Fibroblast of mammary gland (primary cell): Measurements from ENCODE around the gene PDE4B.
A peak's percentile ranks its signal among the peaks of the same experiment; 100 is the strongest.

ENCODE experiments used
- DNase-seq: peaks from one replicate; pipeline ENCODE4 v3.0.0-alpha.2; 2010; ENCODE audit warnings: low read depth
- H3K4me3 ChIP-seq: 2 replicates; pipeline ENCODE4 v1.5.1; 2011; ENCODE audit warnings: low read depth, mild to moderate bottlenecking, low read length, moderate library complexity; ENCODE audit not compliant: control insufficient read depth
- CTCF ChIP-seq: conservative IDR thresholded peaks from 2 replicates; pipeline ENCODE4 v1.5.1; 2011; ENCODE audit warnings: low read depth, low read length, inconsistent platforms; ENCODE audit not compliant: control insufficient read depth, insufficient read depth

PDE4B gene

GRCh38 chr1:66166753-66167152 lies 374.1 kb downstream of the PDE4B start:
- TF ChIP-seq CTCF = no peak
- no peak overlapping the region for H3K4me3 ChIP-seq
- DNase-seq = no peak

- no peak for DNase-seq
- no peak overlapping the region for H3K4me3 ChIP-seq
- TF ChIP-seq CTCF = no peak
Observed at GRCh38 chr1:66167267-66167666, 374.6 kb downstream of the PDE4B start.

GRCh38 chr1:66168467-66168887 lies 375.8 kb downstream of the PDE4B start:
- peak; percentile 2 for DNase-seq

GRCh38 chr1:66168948-66169671 lies 376.4 kb downstream of the PDE4B start:
- TF ChIP-seq CTCF = no peak
- DNase-seq = peak; percentile 3
- no peak overlapping the region for H3K4me3 ChIP-seq

More at GRCh38 chr1:66168467-66168887, 375.8 kb downstream of the PDE4B start:
- TF ChIP-seq CTCF = no peak
- no peak overlapping the region for H3K4me3 ChIP-seq

GRCh38 chr1:66172272-66172671 lies 379.6 kb downstream of the PDE4B start:
- DNase-seq = no peak
- no peak for TF ChIP-seq CTCF
- no peak overlapping the region for H3K4me3 ChIP-seq

- no peak overlapping the region for H3K4me3 ChIP-seq
- no peak for DNase-seq
- TF ChIP-seq CTCF = no peak
Observed at GRCh38 chr1:66175098-66175497, 382.4 kb downstream of the PDE4B start.
